Uterus (tissue), 2 donors: ENCODE data around the gene PITX2.

ENCODE experiments used
- CTCF ChIP-seq, 4 experiments: fragments of 200-600 bp in 2 of 4; fragments of 450-650 bp in 2 of 4; sonication (generic) in 2 of 4; IDR thresholded peaks; one replicate each; pipeline ENCODE4 v1.5.1; 2016 to 2019; ENCODE audit warnings: antibody characterized with exemption in 4 of 4, mild to moderate bottlenecking in 2 of 4, moderate library complexity in 1 of 4
- POLR2A ChIP-seq, 2 donors: fragments of 450-650 bp; IDR thresholded peaks; one replicate each; pipeline ENCODE4 v1.6.1; 2016; ENCODE audit warnings: antibody characterized with exemption in 2 of 2, mild to moderate bottlenecking in 1 of 2, moderate library complexity in 1 of 2

GRCh38 chr4:110617646-110618580 lies 5.0 kb downstream of the PITX2 start:
- TF ChIP-seq CTCF (IDR thresholded peaks at IDR 0.05): no peak
- no peak for TF ChIP-seq POLR2A (IDR thresholded peaks at IDR 0.05)
